HEK293 (cell line): ENCODE measurements around the gene ACSS1.

Experiments
- CTCF ChIA-PET: fragments of 350-600 bp; formaldehyde crosslinking; extraction: SDS; loops from one replicate; lab custom pipeline; 2021; ENCODE audit warnings: antibody characterized with exemption; lab: Yijun Ruan, JAX
- POLR2A ChIA-PET: fragments of 300-600 bp; formaldehyde crosslinking; extraction: SDS; loops from one replicate; lab custom pipeline; 2020; ENCODE audit warnings: antibody characterized with exemption, inconsistent platforms; lab: Yijun Ruan, JAX
- H3K27ac ChIP-seq: fragments of 200-500 bp; sonication (Bioruptor generic); 2 replicates; pipeline ENCODE4 v1.5.1; 2014; ENCODE audit warnings: low read depth, low read length, control low read depth, inconsistent platforms; ENCODE audit errors: extremely low read depth
- H3K36me3 ChIP-seq, 2 experiments: fragments of 200-500 bp in 1 of 2; sonication (Bioruptor generic) in 1 of 2; 1 replicate in 1 of 2; 2 replicates in 1 of 2; pipeline ENCODE4 v1.5.1; 2014 to 2017; ENCODE audit warnings: inconsistent platforms in 2 of 2, low read length in 2 of 2; ENCODE audit not compliant: control insufficient read depth in 2 of 2, insufficient read depth in 1 of 2
- H3K4me1 ChIP-seq: fragments of 200-500 bp; sonication (Bioruptor generic); 2 replicates; pipeline ENCODE4 v1.5.1; 2014; ENCODE audit warnings: mild to moderate bottlenecking, low read length, inconsistent platforms; ENCODE audit not compliant: control insufficient read depth, insufficient read depth
- H3K4me3 ChIP-seq: 2 replicates; pipeline ENCODE4 v1.5.1; 2011; ENCODE audit warnings: low read depth, mild to moderate bottlenecking, control low read depth, low read length, moderate library complexity
- H3K9me3 ChIP-seq: fragments of 200-500 bp; sonication (Bioruptor generic); 2 replicates; pipeline ENCODE4 v1.5.1; 2014; ENCODE audit warnings: low read depth, low read length, inconsistent platforms; ENCODE audit not compliant: control insufficient read depth, insufficient read depth
- EGR2 ChIP-seq: fragments of 450-650 bp; formaldehyde crosslinking; IDR thresholded peaks from 2 replicates; pipeline ENCODE4 v1.5.1; 2016; ENCODE audit warnings: low read depth, missing biosample characterization, missing genetic modification characterization
- GLI2 ChIP-seq: fragments of 450-650 bp; formaldehyde crosslinking; IDR thresholded peaks from 2 replicates; pipeline ENCODE4; 2017; ENCODE audit warnings: missing biosample characterization, missing genetic modification characterization, low read depth, borderline replicate concordance
- GLIS1 ChIP-seq: fragments of 450-650 bp; formaldehyde crosslinking; IDR thresholded peaks from 2 replicates; pipeline ENCODE4 v1.5.1; 2016; ENCODE audit warnings: missing biosample characterization, missing genetic modification characterization
- HOXA7 ChIP-seq: sonication (generic); formaldehyde crosslinking; IDR thresholded peaks from 2 replicates; pipeline ENCODE4 v1.8.1; 2022; ENCODE audit warnings: missing genetic modification reagents, borderline replicate concordance
- KLF8 ChIP-seq: fragments of 450-650 bp; formaldehyde crosslinking; IDR thresholded peaks from 2 replicates; pipeline ENCODE4 v1.5.1; 2016; ENCODE audit warnings: missing biosample characterization, missing genetic modification characterization
- RBAK ChIP-seq: fragments of 450-650 bp; formaldehyde crosslinking; IDR thresholded peaks from 2 replicates; pipeline ENCODE4 v1.5.1; 2016; ENCODE audit warnings: missing biosample characterization, missing genetic modification characterization
- TCF7L2 ChIP-seq: IDR thresholded peaks from 2 replicates; pipeline ENCODE4 v1.6.1; 2011; ENCODE audit warnings: low read depth, mild to moderate bottlenecking, inconsistent platforms, low read length, moderate library complexity, borderline replicate concordance
- ZNF10 ChIP-seq: fragments of 450-650 bp; formaldehyde crosslinking; IDR thresholded peaks from 2 replicates; pipeline ENCODE4 v1.5.1; 2017; ENCODE audit warnings: missing biosample characterization, missing genetic modification characterization
- ZNF114 ChIP-seq: fragments of 450-650 bp; formaldehyde crosslinking; IDR thresholded peaks from 2 replicates; pipeline ENCODE4 v1.5.0; 2017; ENCODE audit warnings: missing biosample characterization, missing genetic modification characterization
- ZNF174 ChIP-seq: fragments of 450-650 bp; formaldehyde crosslinking; IDR thresholded peaks from 2 replicates; pipeline ENCODE4 v1.5.0; 2017; ENCODE audit warnings: missing biosample characterization, mild to moderate bottlenecking, missing genetic modification characterization
- ZNF221 ChIP-seq: fragments of 450-650 bp; formaldehyde crosslinking; IDR thresholded peaks from 2 replicates; pipeline ENCODE4 v1.5.1; 2017; ENCODE audit warnings: missing biosample characterization, missing genetic modification characterization, borderline replicate concordance
- ZNF366 ChIP-seq: fragments of 450-650 bp; formaldehyde crosslinking; conservative IDR thresholded peaks from 2 replicates; pipeline ENCODE4 v1.5.1; 2016; ENCODE audit warnings: missing biosample characterization, missing genetic modification characterization
- ZNF391 ChIP-seq: fragments of 450-650 bp; formaldehyde crosslinking; IDR thresholded peaks from 2 replicates; pipeline ENCODE4 v1.5.1; 2016; ENCODE audit warnings: low read depth, missing biosample characterization, missing genetic modification characterization, borderline replicate concordance
- ZNF404 ChIP-seq: fragments of 450-650 bp; formaldehyde crosslinking; IDR thresholded peaks from 2 replicates; pipeline ENCODE4 v1.5.1; 2017; ENCODE audit warnings: missing biosample characterization, missing genetic modification characterization
- ZNF596 ChIP-seq: fragments of 450-650 bp; IDR thresholded peaks from 2 replicates; pipeline ENCODE4 v1.5.0; 2018; ENCODE audit warnings: missing biosample characterization, mild to moderate bottlenecking, missing genetic modification characterization, moderate library complexity
- ZNF776 ChIP-seq: fragments of 450-650 bp; formaldehyde crosslinking; IDR thresholded peaks from 2 replicates; pipeline ENCODE4 v1.5.0; 2017; ENCODE audit warnings: missing biosample characterization, missing genetic modification characterization, borderline replicate concordance
- ZNF792 ChIP-seq: fragments of 450-650 bp; formaldehyde crosslinking; IDR thresholded peaks from 2 replicates; pipeline ENCODE4 v1.5.1; 2016; ENCODE audit warnings: missing biosample characterization, missing genetic modification characterization
- TF ChIP-seq, protein P1 (sequence below): fragments of 450-650 bp; formaldehyde crosslinking; IDR thresholded peaks from 2 replicates; pipeline ENCODE4 v1.5.1; 2017; ENCODE audit warnings: missing biosample characterization, missing genetic modification characterization
- TF ChIP-seq, protein P2 (sequence below): fragments of 450-650 bp; IDR thresholded peaks from 2 replicates; pipeline ENCODE4 v1.5.1; 2018; ENCODE audit warnings: missing biosample characterization, missing genetic modification characterization
- TF ChIP-seq, protein P3 (sequence below): fragments of 450-650 bp; formaldehyde crosslinking; IDR thresholded peaks from 2 replicates; pipeline ENCODE4 v1.5.1; 2016; ENCODE audit warnings: missing biosample characterization, missing genetic modification characterization
- TF ChIP-seq, protein P4 (sequence below): fragments of 450-650 bp; formaldehyde crosslinking; IDR thresholded peaks from 2 replicates; pipeline ENCODE4 v1.5.1; 2016; ENCODE audit warnings: missing biosample characterization, missing genetic modification characterization
- TF ChIP-seq, protein P5 (sequence below): fragments of 450-650 bp; formaldehyde crosslinking; IDR thresholded peaks from 2 replicates; pipeline ENCODE4 v1.5.1; 2016; ENCODE audit warnings: missing biosample characterization, missing genetic modification characterization, low read depth

The ACSS1 gene

DNA sequence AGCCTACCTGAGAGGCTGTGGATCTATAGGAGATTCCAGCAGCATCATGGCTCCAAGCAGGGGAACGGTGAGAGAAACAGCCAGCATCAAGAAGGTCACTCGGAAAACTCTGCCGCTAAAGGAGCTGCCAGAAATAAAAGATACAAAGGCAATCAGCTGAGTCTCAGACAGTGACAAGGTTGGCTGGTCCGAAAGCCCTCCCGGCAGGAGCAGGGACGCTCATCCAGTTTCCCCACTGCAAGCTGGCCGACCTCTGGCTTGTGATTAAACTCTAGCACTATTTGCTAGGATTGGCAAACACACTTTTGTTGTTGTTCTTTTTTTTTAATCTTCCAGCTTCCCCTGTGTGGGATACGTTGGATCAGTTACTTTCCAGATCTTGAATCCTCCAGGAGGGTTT, 74.0 kb downstream of the ACSS1 start:
- ChIA-PET POLR2A (no interaction called here), CTCF (interaction anchor here (1.5 kb wide), 1 partner anchor 10 kb away, joined by 3 read pairs; no protein-coding TSS in a partner anchor)
- Histone ChIP-seq H3K36me3 (peaks cover 9 to 50% of the 10 kb centered on the region in 2 experiments), H3K4me1 (no peaks in the 10 kb centered on the region), H3K27ac (no peak overlapping the region), H3K4me3 (no peak overlapping the region), H3K9me3 (no peaks in the 10 kb centered on the region)
- TF ChIP-seq ZNF174 (tag by site-specific recombination) (no peak), RBAK (no peak), ZNF391 (tag by site-specific recombination) (no peak), TCF7L2 (no peak), ZNF404 (tag by site-specific recombination) (no peak), ZNF776 (tag by site-specific recombination) (no peak), KLF8 (no peak), ZNF596 (tag by site-specific recombination) (no peak), GLIS1 (tag by site-specific recombination) (no peak), ZNF221 (no peak)
- TF ChIP-seq, protein P1, sequence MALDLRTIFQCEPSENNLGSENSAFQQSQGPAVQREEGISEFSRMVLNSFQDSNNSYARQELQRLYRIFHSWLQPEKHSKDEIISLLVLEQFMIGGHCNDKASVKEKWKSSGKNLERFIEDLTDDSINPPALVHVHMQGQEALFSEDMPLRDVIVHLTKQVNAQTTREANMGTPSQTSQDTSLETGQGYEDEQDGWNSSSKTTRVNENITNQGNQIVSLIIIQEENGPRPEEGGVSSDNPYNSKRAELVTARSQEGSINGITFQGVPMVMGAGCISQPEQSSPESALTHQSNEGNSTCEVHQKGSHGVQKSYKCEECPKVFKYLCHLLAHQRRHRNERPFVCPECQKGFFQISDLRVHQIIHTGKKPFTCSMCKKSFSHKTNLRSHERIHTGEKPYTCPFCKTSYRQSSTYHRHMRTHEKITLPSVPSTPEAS: no peak
- TF ChIP-seq, protein P2, sequence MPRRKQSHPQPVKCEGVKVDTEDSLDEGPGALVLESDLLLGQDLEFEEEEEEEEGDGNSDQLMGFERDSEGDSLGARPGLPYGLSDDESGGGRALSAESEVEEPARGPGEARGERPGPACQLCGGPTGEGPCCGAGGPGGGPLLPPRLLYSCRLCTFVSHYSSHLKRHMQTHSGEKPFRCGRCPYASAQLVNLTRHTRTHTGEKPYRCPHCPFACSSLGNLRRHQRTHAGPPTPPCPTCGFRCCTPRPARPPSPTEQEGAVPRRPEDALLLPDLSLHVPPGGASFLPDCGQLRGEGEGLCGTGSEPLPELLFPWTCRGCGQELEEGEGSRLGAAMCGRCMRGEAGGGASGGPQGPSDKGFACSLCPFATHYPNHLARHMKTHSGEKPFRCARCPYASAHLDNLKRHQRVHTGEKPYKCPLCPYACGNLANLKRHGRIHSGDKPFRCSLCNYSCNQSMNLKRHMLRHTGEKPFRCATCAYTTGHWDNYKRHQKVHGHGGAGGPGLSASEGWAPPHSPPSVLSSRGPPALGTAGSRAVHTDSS (tag by site-specific recombination): no peak
- TF ChIP-seq, protein P3, sequence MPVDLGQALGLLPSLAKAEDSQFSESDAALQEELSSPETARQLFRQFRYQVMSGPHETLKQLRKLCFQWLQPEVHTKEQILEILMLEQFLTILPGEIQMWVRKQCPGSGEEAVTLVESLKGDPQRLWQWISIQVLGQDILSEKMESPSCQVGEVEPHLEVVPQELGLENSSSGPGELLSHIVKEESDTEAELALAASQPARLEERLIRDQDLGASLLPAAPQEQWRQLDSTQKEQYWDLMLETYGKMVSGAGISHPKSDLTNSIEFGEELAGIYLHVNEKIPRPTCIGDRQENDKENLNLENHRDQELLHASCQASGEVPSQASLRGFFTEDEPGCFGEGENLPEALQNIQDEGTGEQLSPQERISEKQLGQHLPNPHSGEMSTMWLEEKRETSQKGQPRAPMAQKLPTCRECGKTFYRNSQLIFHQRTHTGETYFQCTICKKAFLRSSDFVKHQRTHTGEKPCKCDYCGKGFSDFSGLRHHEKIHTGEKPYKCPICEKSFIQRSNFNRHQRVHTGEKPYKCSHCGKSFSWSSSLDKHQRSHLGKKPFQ (tag by site-specific recombination): no peak

DNA sequence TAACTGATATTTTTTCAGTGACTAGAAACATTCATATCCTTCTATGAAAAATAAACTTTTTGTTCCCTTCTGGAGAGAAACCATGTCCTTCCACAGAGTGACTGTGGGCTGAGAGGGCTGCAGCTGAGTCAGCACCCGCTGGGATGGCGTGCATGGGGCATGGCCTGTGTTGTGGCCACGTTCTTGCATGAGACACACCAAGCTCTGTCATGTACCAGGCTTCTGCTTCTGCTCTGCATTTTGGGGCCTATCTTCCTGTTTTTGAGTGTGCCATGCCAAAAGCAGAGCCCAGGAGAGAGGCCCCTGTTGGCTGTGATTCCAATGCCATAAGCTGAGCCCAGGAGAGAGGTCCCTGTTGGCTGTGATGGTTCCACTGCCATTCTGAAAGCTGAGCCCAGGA, 76.1 kb downstream of the ACSS1 start:
- CTCF ChIA-PET: no interaction called here
- POLR2A ChIA-PET: no interaction called here
- no peak overlapping the region for H3K4me3 ChIP-seq

More for the DNA sequence above, 76.1 kb downstream of the ACSS1 start:
- TF ChIP-seq GLI2 (tag by site-specific recombination) (no peak), ZNF792 (no peak), ZNF114 (tag by site-specific recombination) (no peak), EGR2 (tag by site-specific recombination) (no peak), HOXA7 (CRISPR knock-in tag) (no peak), ZNF10 (tag by site-specific recombination) (no peak), ZNF366 (no peak)
- TF ChIP-seq, protein P4, sequence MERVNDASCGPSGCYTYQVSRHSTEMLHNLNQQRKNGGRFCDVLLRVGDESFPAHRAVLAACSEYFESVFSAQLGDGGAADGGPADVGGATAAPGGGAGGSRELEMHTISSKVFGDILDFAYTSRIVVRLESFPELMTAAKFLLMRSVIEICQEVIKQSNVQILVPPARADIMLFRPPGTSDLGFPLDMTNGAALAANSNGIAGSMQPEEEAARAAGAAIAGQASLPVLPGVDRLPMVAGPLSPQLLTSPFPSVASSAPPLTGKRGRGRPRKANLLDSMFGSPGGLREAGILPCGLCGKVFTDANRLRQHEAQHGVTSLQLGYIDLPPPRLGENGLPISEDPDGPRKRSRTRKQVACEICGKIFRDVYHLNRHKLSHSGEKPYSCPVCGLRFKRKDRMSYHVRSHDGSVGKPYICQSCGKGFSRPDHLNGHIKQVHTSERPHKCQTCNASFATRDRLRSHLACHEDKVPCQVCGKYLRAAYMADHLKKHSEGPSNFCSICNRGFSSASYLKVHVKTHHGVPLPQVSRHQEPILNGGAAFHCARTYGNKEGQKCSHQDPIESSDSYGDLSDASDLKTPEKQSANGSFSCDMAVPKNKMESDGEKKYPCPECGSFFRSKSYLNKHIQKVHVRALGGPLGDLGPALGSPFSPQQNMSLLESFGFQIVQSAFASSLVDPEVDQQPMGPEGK (tag by site-specific recombination): no peak
- TF ChIP-seq, protein P5, sequence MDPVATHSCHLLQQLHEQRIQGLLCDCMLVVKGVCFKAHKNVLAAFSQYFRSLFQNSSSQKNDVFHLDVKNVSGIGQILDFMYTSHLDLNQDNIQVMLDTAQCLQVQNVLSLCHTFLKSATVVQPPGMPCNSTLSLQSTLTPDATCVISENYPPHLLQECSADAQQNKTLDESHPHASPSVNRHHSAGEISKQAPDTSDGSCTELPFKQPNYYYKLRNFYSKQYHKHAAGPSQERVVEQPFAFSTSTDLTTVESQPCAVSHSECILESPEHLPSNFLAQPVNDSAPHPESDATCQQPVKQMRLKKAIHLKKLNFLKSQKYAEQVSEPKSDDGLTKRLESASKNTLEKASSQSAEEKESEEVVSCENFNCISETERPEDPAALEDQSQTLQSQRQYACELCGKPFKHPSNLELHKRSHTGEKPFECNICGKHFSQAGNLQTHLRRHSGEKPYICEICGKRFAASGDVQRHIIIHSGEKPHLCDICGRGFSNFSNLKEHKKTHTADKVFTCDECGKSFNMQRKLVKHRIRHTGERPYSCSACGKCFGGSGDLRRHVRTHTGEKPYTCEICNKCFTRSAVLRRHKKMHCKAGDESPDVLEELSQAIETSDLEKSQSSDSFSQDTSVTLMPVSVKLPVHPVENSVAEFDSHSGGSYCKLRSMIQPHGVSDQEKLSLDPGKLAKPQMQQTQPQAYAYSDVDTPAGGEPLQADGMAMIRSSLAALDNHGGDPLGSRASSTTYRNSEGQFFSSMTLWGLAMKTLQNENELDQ (tag by site-specific recombination): no peak
- Histone ChIP-seq H3K9me3 (no peaks in the 10 kb centered on the region), H3K36me3 (peaks cover 9 to 65% of the 10 kb centered on the region in 2 experiments), H3K4me1 (no peaks in the 10 kb centered on the region), H3K27ac (no peak overlapping the region)
